ENCODE results near the gene SHTN1. TPM values are rescaled to one million over a fixed set of nuclear protein-coding genes. Genes with fewer than 3 reads are reported as not detected.

SHTN1 gene
- total and polyA plus RNA-seq, 10 of the 15 experiments (the other 5 are each of a cell fraction or from before 2014, with no cell fraction given): 0.79 to 4.0 (median 2.0) TPM

GRCh38 chr10:116960066-116960776 is 44.8 kb downstream of the SHTN1 start (continued):
- TF ChIP-seq CBX5 (IDR thresholded peaks at IDR 0.05; ENCODE audit: low read depth) (no peak), MAX (IDR thresholded peaks at IDR 0.05; ENCODE audit: low read depth, low read length) (no peak)

GRCh38 chr10:116952729-116953128 is 52.3 kb downstream of the SHTN1 start:
- no peaks in the 10 kb centered on the region for H3K36me3 ChIP-seq (ENCODE audit: control insufficient read depth in 2 of 2, insufficient read depth in 2 of 2, low read length in 1 of 2)
- DNase-seq (ENCODE audit: low read depth, low spot score) (no peak), FAIRE-seq (no peak), ATAC-seq (no peak)
- no peaks in the 10 kb centered on the region for H3K9me3 ChIP-seq (replicated peaks; ENCODE audit: control insufficient read depth, insufficient read depth, low read length)
- H3K9ac ChIP-seq (ENCODE audit: control insufficient read depth, insufficient read depth, low read length): no peak overlapping the region
- no peak for TF ChIP-seq SMARCA5 (IDR thresholded peaks at IDR 0.05)
- no peak for TF ChIP-seq EP300 (IDR thresholded peaks at IDR 0.05; ENCODE audit: borderline replicate concordance in 1 of 2, control insufficient read depth in 1 of 2, low read depth in 2 of 2, low read length in 2 of 2)
- TF ChIP-seq LARP7 (IDR thresholded peaks at IDR 0.05): no peak
- no peak for TF ChIP-seq ZBTB11 (CRISPR knock-in tag; IDR thresholded peaks at IDR 0.05)
- no peak for TF ChIP-seq RELA (IDR thresholded peaks at IDR 0.05; ENCODE audit: borderline replicate concordance, partially characterized antibody)
- ChIA-PET CTCF (interaction anchor here (0.6 kb wide), 1 partner anchor 388 kb away, joined by 3 read pairs; no protein-coding TSS in a partner anchor), RAD21 (ENCODE audit: unreplicated experiment) (no interaction called here), POLR2A (no interaction called here), SMC1A (ENCODE audit: uncharacterized antibody, unreplicated experiment) (no interaction called here)
- BruUV-seq (replicated peaks): no TSS peak
- in situ Hi-C loops (cut with MboI) (no loop called here), intact Hi-C loops (cut with micrococcal nuclease; ENCODE audit: unreplicated experiment) (no loop called here)
- no peak overlapping the region for H3K27ac ChIP-seq (ENCODE audit: control insufficient read depth, insufficient read depth)
- no peaks in the 10 kb centered on the region for H3K27me3 ChIP-seq (replicated peaks in 1 of 2; ENCODE audit: control insufficient read depth in 2 of 2, insufficient read depth in 2 of 2, low read length in 1 of 2)
- no peak overlapping the region for H3K4me2 ChIP-seq (ENCODE audit: control insufficient read depth, insufficient read depth)
- no peaks in the 10 kb centered on the region for H3K79me2 ChIP-seq (ENCODE audit: control insufficient read depth, insufficient read depth, low read length)
- H4K20me1 ChIP-seq (ENCODE audit: control insufficient read depth, insufficient read depth): no peaks in the 10 kb centered on the region
- H2AFZ ChIP-seq (ENCODE audit: control insufficient read depth, low read depth, low read length): no peak overlapping the region
- WGBS (ENCODE audit: insufficient coverage, insufficient replicate concordance, low lambda C conversion rate, missing lambda C conversion rate): 0% methylated on average over 1 of the region's 1 CpG
- peaks cover 5% of the 10 kb centered on the region; the same call in 1 of the 2 replicates for H3K4me1 ChIP-seq (ENCODE audit: control insufficient read depth, insufficient read depth, low read length)
- H3K4me3 ChIP-seq: no peak overlapping the region

Measured in GM12878 (cell line).